SK-N-SH (cell line): ENCODE results near the gene P3H3. TPM values are rescaled to one million over a fixed set of nuclear protein-coding genes. Genes with fewer than 3 reads are reported as not detected.

Experiments
- CTCF ChIA-PET: fragments of 300-600, 350-600 bp; formaldehyde crosslinking; extraction: SDS; loops from one replicate; lab custom pipeline; 2021; lab: Yijun Ruan, JAX
- POLR2A ChIA-PET: fragments of 350-600 bp; sonication (Branson Sonifier 250); formaldehyde crosslinking; extraction: SDS; loops from one replicate; lab custom pipeline; 2020; ENCODE audit warnings: antibody characterized with exemption, inconsistent platforms; lab: Yijun Ruan, JAX
- DNase-seq: peaks from one replicate; pipeline ENCODE4 v3.0.0; 2012
- H2AFZ ChIP-seq: fragments of 200-600 bp; sonication (generic); 2 replicates; pipeline ENCODE4 v1.8.1; 2016; ENCODE audit warnings: antibody characterized with exemption, mild to moderate bottlenecking, low read depth
- H3F3A ChIP-seq: fragments of 200-600 bp; sonication (generic); replicated peaks from 2 replicates; pipeline ENCODE3; 2016; ENCODE audit warnings: antibody characterized with exemption, mild to moderate bottlenecking; ENCODE audit not compliant: insufficient read depth
- H3K27ac ChIP-seq, 2 experiments: fragments of 200-500 bp in 1 of 2; fragments of 200-600 bp in 1 of 2; sonication (Bioruptor generic) in 1 of 2; sonication (generic), shearing (Covaris generic) in 1 of 2; 2 replicates each; pipeline versions ENCODE4 v1.5.1 to v1.6.1; 2014 to 2016; ENCODE audit warnings: low read depth in 2 of 2, inconsistent platforms in 1 of 2, low read length in 1 of 2, mild to moderate bottlenecking in 1 of 2, mixed read lengths in 1 of 2
- H3K27me3 ChIP-seq: fragments of 200-600 bp; sonication (generic), shearing (Covaris generic); 2 replicates; pipeline ENCODE4 v1.6.1; 2016; ENCODE audit warnings: mixed run types; ENCODE audit not compliant: insufficient read depth
- H3K36me3 ChIP-seq, 2 experiments: fragments of 200-500 bp in 1 of 2; fragments of 200-600 bp in 1 of 2; sonication (Bioruptor generic) in 1 of 2; sonication (generic) in 1 of 2; replicated peaks in 1 of 2; 2 replicates each; pipeline versions ENCODE3 to v1.5.1; 2014 to 2016; ENCODE audit warnings: low read length in 1 of 2, mild to moderate bottlenecking in 1 of 2; ENCODE audit not compliant: insufficient read depth in 2 of 2, control insufficient read depth in 1 of 2
- H3K4me1 ChIP-seq, 2 experiments: fragments of 200-500 bp in 1 of 2; fragments of 200-600 bp in 1 of 2; sonication (Bioruptor generic) in 1 of 2; sonication (generic), shearing (Covaris generic) in 1 of 2; 2 replicates each; pipeline versions ENCODE4 v1.5.1 to v1.6.1; 2014 to 2016; ENCODE audit warnings: low read depth in 1 of 2, low read length in 1 of 2, mixed run types in 1 of 2; ENCODE audit not compliant: insufficient read depth in 2 of 2, control insufficient read depth in 1 of 2
- H3K4me2 ChIP-seq: fragments of 200-600 bp; sonication (generic), shearing (Covaris generic); 2 replicates; pipeline ENCODE4 v1.6.1; 2017; ENCODE audit warnings: mixed run types
- H3K4me3 ChIP-seq, 2 experiments: fragments of 200-500 bp in 1 of 2; fragments of 200-600 bp in 1 of 2; sonication (Bioruptor generic) in 1 of 2; sonication (generic), shearing (Covaris generic) in 1 of 2; 2 replicates each; pipeline versions ENCODE4 v1.5.1 to v1.8.1; 2014 to 2016; ENCODE audit warnings: low read depth in 2 of 2, inconsistent platforms in 1 of 2, low read length in 1 of 2, mild to moderate bottlenecking in 1 of 2, mixed read lengths in 1 of 2, moderate library complexity in 1 of 2
- H3K79me2 ChIP-seq: fragments of 200-600 bp; sonication (generic); 2 replicates; pipeline ENCODE4 v1.8.1; 2017; ENCODE audit warnings: mild to moderate bottlenecking; ENCODE audit not compliant: insufficient read depth
- H3K9ac ChIP-seq: fragments of 200-600 bp; sonication (generic); 2 replicates; pipeline ENCODE4 v1.6.1; 2017; ENCODE audit warnings: mixed run types
- H3K9me2 ChIP-seq: fragments of 200-600 bp; sonication (generic); 2 replicates; pipeline ENCODE4 v1.6.1; 2017; ENCODE audit warnings: mixed run types
- H3K9me3 ChIP-seq: fragments of 200-600 bp; sonication (generic); 2 replicates; pipeline ENCODE4 v1.6.1; 2017; ENCODE audit warnings: mixed run types, mild to moderate bottlenecking, moderate library complexity
- H4K20me1 ChIP-seq: fragments of 200-600 bp; sonication (generic); 2 replicates; pipeline ENCODE4 v1.6.1; 2017; ENCODE audit warnings: mild to moderate bottlenecking, mixed run types; ENCODE audit not compliant: insufficient read depth
- ELF1 ChIP-seq: IDR thresholded peaks from 2 replicates; pipeline ENCODE4 v1.4.0; 2012
- FOXJ3 ChIP-seq: sonication (generic); formaldehyde crosslinking; IDR thresholded peaks from 2 replicates; pipeline ENCODE4 v1.5.1; 2020; ENCODE audit warnings: mild to moderate bottlenecking, missing genetic modification reagents
- FOXM1 ChIP-seq: IDR thresholded peaks from 2 replicates; pipeline ENCODE4 v1.4.0; 2012; ENCODE audit warnings: low read depth, mild to moderate bottlenecking
- GATA2 ChIP-seq: sonication (generic); formaldehyde crosslinking; IDR thresholded peaks from 2 replicates; pipeline ENCODE4 v1.5.0; 2020; ENCODE audit warnings: mild to moderate bottlenecking, missing genetic modification reagents
- IRF3 ChIP-seq: fragments of 150-350 bp; IDR thresholded peaks from 2 replicates; pipeline ENCODE4 v1.6.1; 2016; ENCODE audit warnings: mild to moderate bottlenecking, low read depth, low read length
- MAX ChIP-seq: IDR thresholded peaks from 2 replicates; pipeline ENCODE4 v1.4.0; 2012; ENCODE audit warnings: low read depth
- MEF2A ChIP-seq: IDR thresholded peaks from 2 replicates; pipeline ENCODE4 v1.4.0; 2012; ENCODE audit warnings: low read depth, borderline replicate concordance
- NFIC ChIP-seq: IDR thresholded peaks from 2 replicates; pipeline ENCODE4 v1.4.0; 2012; ENCODE audit warnings: borderline replicate concordance
- NRF1 ChIP-seq: IDR thresholded peaks from 2 replicates; pipeline ENCODE4 v1.6.1; 2012; ENCODE audit warnings: low read depth, mild to moderate bottlenecking, low read length
- RAD21 ChIP-seq: IDR thresholded peaks from 2 replicates; pipeline ENCODE4 v1.6.1; 2012; ENCODE audit warnings: mild to moderate bottlenecking, low read length
- RCOR1 ChIP-seq: fragments of 150-350 bp; IDR thresholded peaks from 2 replicates; pipeline ENCODE4 v1.6.1; 2017; ENCODE audit warnings: antibody characterized with exemption, low read length
- RFX5 ChIP-seq: IDR thresholded peaks from 2 replicates; pipeline ENCODE4 v1.6.1; 2012; ENCODE audit warnings: mild to moderate bottlenecking, improper control_type of control experiment, low read length
- RXRA ChIP-seq: IDR thresholded peaks from 2 replicates; pipeline ENCODE4 v1.4.0; 2012; ENCODE audit warnings: low read depth, mild to moderate bottlenecking, borderline replicate concordance
- SIN3A ChIP-seq: IDR thresholded peaks from 2 replicates; pipeline ENCODE4 v1.6.1; 2012; ENCODE audit warnings: low read depth, mild to moderate bottlenecking, low read length, moderate library complexity, borderline replicate concordance
- SMC3 ChIP-seq: IDR thresholded peaks from 2 replicates; pipeline ENCODE4 v1.6.1; 2012; ENCODE audit warnings: low read depth, low read length, improper control_type of control experiment
- TAF1 ChIP-seq: IDR thresholded peaks from 2 replicates; pipeline ENCODE4 v1.6.1; 2012; ENCODE audit warnings: low read depth, mild to moderate bottlenecking, low read length, moderate library complexity, borderline replicate concordance
- TEAD4 ChIP-seq: IDR thresholded peaks from 2 replicates; pipeline ENCODE4 v1.4.0; 2012; ENCODE audit warnings: mild to moderate bottlenecking, borderline replicate concordance; ENCODE audit not compliant: insufficient read depth
- USF1 ChIP-seq: IDR thresholded peaks from 2 replicates; pipeline ENCODE4 v1.4.0; 2012; ENCODE audit warnings: low read depth, borderline replicate concordance
- WGBS: methylation state at CpG from one replicate; pipeline ENCODE4 v1.1.6; 2017; ENCODE audit warnings: low lambda C conversion rate; 5-methylcytosine and 5-hydroxymethylcytosine counted together
- polyA plus RNA-seq, 3 experiments: library from polyadenylated mRNA; depleted of rRNA; stranded (reverse); fragments of >200 nt; gene quantifications; 2 replicates each; pipeline ENCODE4 v1.2.3, GENCODE V29; 2012
- TF ChIP-seq, protein P1 (sequence below): fragments of 150-350 bp; IDR thresholded peaks from 2 replicates; pipeline ENCODE4 v1.6.1; 2017; ENCODE audit warnings: antibody characterized with exemption, low read length, low read depth, borderline replicate concordance

The P3H3 gene
- polyA plus RNA-seq, 1 of the 3 experiments (the other 2 are of a cell fraction), result 74.6 TPM

DNA sequence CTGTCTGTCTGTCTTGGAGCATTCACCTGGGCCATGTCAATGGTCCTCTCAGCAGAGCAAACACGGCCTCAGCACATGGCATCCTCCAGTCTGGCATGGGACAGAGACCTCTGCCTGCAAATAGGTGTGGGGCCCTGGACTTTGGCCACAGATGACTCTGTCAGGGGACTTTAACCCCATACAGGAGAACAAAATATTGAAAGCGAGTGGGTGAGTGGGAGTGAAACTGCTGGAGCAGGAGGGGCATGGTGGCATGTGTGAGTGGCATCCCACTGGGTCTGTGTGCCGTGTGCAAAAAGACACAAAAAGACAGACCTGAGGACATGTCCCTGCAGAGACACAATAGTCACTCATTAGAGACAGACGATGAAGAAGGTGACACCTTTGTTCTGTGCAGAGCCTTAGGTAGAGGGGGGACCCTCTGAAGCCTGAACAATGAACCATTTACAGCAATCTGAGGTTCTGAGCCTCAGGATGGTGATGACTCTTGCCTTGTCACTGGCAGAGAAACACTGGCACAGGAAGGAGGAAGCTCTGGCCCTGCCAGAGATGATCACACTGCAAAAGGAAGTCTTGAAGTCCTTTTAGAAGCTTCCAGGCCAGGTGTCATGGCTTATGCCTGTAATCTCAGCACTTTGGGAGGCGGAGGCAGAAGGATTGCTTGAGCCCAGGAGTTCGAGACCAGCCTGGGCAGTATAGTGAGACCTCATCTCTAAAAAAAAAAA, 48.3 kb upstream of the P3H3 start:
- no peak overlapping the region for H3K9ac ChIP-seq
- ChIA-PET CTCF (interaction anchor here (0.6 to 15.2 kb wide), 17 partner anchors 7 to 217 kb away, joined by 3 to 343 read pairs (median 4); partner anchors contain the start of genes CD4, COPS7A, GPR162 and MLF2), POLR2A (interaction anchor here (1.3 to 2.5 kb wide), 2 partner anchors 26 to 27 kb away, joined by 4 to 25 read pairs; partner anchors contain the start of gene MLF2)
- no peak overlapping the region for H3K27ac ChIP-seq
- no peaks in the 10 kb centered on the region for H3K9me2 ChIP-seq
- no peak overlapping the region for H2AFZ ChIP-seq
- H3K9me3 ChIP-seq, result no peaks in the 10 kb centered on the region
- no peak overlapping the region for H3K4me3 ChIP-seq
- no peaks in the 10 kb centered on the region for H3K27me3 ChIP-seq
- H3K4me2 ChIP-seq, result no peak overlapping the region
- no peak for DNase-seq
- peaks cover 7% of the 10 kb centered on the region for H3F3A ChIP-seq
- no peaks in the 10 kb centered on the region for H3K79me2 ChIP-seq
- no peaks in the 10 kb centered on the region for H4K20me1 ChIP-seq
- H3K36me3 ChIP-seq, result peaks cover 4 to 5% of the 10 kb centered on the region in 2 experiments
- H3K4me1 ChIP-seq, result peaks cover 0 to 8% of the 10 kb centered on the region in 2 experiments; a peak in 1 of 4 replicates
- 73% methylated on average over 6 of the region's 6 CpGs for WGBS
- TF ChIP-seq GATA2 (CRISPR knock-in tag) (no peak), FOXM1 (no peak), ELF1 (no peak), RCOR1 (no peak), SMC3 (no peak), TAF1 (no peak), USF1 (no peak), NFIC (no peak), MEF2A (no peak), TEAD4 (no peak), NRF1 (no peak), RXRA (no peak), RFX5 (no peak)
- TF ChIP-seq, protein P1, sequence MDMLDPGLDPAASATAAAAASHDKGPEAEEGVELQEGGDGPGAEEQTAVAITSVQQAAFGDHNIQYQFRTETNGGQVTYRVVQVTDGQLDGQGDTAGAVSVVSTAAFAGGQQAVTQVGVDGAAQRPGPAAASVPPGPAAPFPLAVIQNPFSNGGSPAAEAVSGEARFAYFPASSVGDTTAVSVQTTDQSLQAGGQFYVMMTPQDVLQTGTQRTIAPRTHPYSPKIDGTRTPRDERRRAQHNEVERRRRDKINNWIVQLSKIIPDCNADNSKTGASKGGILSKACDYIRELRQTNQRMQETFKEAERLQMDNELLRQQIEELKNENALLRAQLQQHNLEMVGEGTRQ, result no peak

DNA sequence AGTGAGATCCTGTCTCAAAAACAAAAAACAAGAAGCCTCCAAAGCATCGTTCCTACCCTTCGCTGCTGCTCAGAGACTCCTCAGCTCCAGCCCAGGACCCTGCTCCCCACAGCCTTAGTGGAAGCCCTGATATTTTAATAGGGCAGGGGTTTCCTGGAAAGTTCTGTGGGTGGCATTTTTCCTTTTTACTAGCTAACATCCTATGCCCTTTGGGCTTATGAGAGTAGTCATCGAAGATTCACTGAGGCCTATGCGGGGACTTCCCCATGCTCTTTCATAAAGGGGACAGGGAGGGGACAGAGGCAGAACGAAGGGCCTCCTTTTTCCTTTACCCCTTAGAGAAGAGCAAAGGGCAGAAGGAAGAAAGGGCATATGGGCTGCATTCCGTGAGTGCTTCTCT, 47.6 kb upstream of the P3H3 start:
- H2AFZ ChIP-seq, result no peak overlapping the region
- no peak for DNase-seq
- no peak overlapping the region for H3K4me3 ChIP-seq
- no peaks in the 10 kb centered on the region for H3K9me2 ChIP-seq
- TF ChIP-seq SIN3A (no peak), USF1 (no peak), GATA2 (CRISPR knock-in tag) (no peak), TEAD4 (no peak), MAX (no peak), FOXM1 (no peak), RFX5 (no peak), FOXJ3 (CRISPR knock-in tag) (no peak), RAD21 (no peak), MEF2A (no peak), IRF3 (no peak)
- peaks cover 7% of the 10 kb centered on the region for H3F3A ChIP-seq
- no peaks in the 10 kb centered on the region for H3K27me3 ChIP-seq
- H3K4me1 ChIP-seq, result peaks cover 0 to 8% of the 10 kb centered on the region in 2 experiments; a peak in 1 of 4 replicates
- H3K79me2 ChIP-seq, result no peaks in the 10 kb centered on the region
- H4K20me1 ChIP-seq, result no peaks in the 10 kb centered on the region
- 90% methylated on average over 6 of the region's 6 CpGs for WGBS
- no peak overlapping the region for H3K4me2 ChIP-seq
- no peaks in the 10 kb centered on the region for H3K9me3 ChIP-seq
- H3K27ac ChIP-seq, result no peak overlapping the region
- H3K36me3 ChIP-seq, result peaks cover 3 to 4% of the 10 kb centered on the region in 2 experiments
- ChIA-PET POLR2A (interaction anchor here (1.3 kb wide), 1 partner anchor 27 kb away, joined by 4 read pairs; no protein-coding TSS in a partner anchor), CTCF (interaction anchor here (0.7 to 7.7 kb wide), 11 partner anchors 9 to 89 kb away, joined by 3 to 91 read pairs (median 4); partner anchors contain the start of genes CD4, GPR162, MLF2 and PTMS)
- no peak overlapping the region for H3K9ac ChIP-seq
